B cell (primary cell): Measurements from ENCODE around the gene DMC1. TPM values are rescaled to one million over a fixed set of nuclear protein-coding genes. Genes with fewer than 3 reads are reported as not detected.
"Not testable (repeated sequence)": the region's sequence is repeated elsewhere in the genome, so short reads cannot be mapped to it uniquely, and the experiment has no call there.

ENCODE experiments used
- ATAC-seq: fragments of 200-7000 bp; cut with Tn5 transposase; one replicate; pipeline ENCODE4 v1.10.0; 2021; ENCODE audit warnings: low read depth, mild to moderate bottlenecking, moderate number of reproducible peaks, moderate library complexity
- CTCF ChIA-PET: fragments of 350-600 bp; sonication (Branson Sonifier 250); formaldehyde crosslinking; loops from one replicate; lab custom pipeline; 2021; ENCODE audit warnings: antibody characterized with exemption, inconsistent platforms; lab: Charles Lee
- POLR2A ChIA-PET: fragments of 350-600 bp; sonication (Branson Sonifier 250); formaldehyde crosslinking; loops from one replicate; lab custom pipeline; 2021; ENCODE audit warnings: antibody characterized with exemption; lab: Charles Lee
- DNase-seq: peaks from one replicate; pipeline ENCODE4 v3.0.0; 2013
- H2AFZ ChIP-seq: 2 replicates; pipeline ENCODE4 v1.6.1; 2012; ENCODE audit warnings: mild to moderate bottlenecking, low read depth, low read length; ENCODE audit not compliant: insufficient read depth, poor library complexity, severe bottlenecking
- H3K27ac ChIP-seq, 2 donors: 1 replicate in 1 of 2; 2 replicates in 1 of 2; pipeline ENCODE4 v1.5.1; 2012 to 2013; ENCODE audit warnings: low read length in 2 of 2, mild to moderate bottlenecking in 2 of 2, moderate library complexity in 1 of 2
- H3K27me3 ChIP-seq, 4 experiments: fragments of 200-600 bp in 1 of 4; sonication (generic) in 1 of 4; replicated peaks in 1 of 4; 1 replicate in 2 of 4; 2 replicates in 2 of 4; pipeline versions ENCODE4 v1.6.1 to v1.7.0; 2013 to 2016; ENCODE audit warnings: low read length in 3 of 4, mild to moderate bottlenecking in 2 of 4, mixed read lengths in 1 of 4, moderate library complexity in 1 of 4; ENCODE audit not compliant: insufficient read depth in 4 of 4, control insufficient read depth in 3 of 4; ENCODE audit errors: control extremely low read depth in 1 of 4
- H3K36me3 ChIP-seq, 2 experiments: replicated peaks in 1 of 2; 1 replicate in 1 of 2; 2 replicates in 1 of 2; pipeline versions ENCODE4 v1.6.1 to v1.7.1; 2013; ENCODE audit warnings: low read length in 1 of 2; ENCODE audit not compliant: insufficient read depth in 2 of 2, control insufficient read depth in 1 of 2; ENCODE audit errors: control extremely low read depth in 1 of 2, extremely low read depth in 1 of 2
- H3K4me1 ChIP-seq, 2 donors: fragments of 200-600 bp in 1 of 2; sonication (generic) in 1 of 2; 1 replicate in 1 of 2; 2 replicates in 1 of 2; pipeline versions ENCODE4 v1.5.1 to v1.6.1; 2013 to 2017; ENCODE audit warnings: low read length in 2 of 2; ENCODE audit not compliant: control insufficient read depth in 2 of 2, insufficient read depth in 2 of 2
- H3K4me2 ChIP-seq: replicated peaks from 2 replicates; pipeline ENCODE3; 2012; ENCODE audit warnings: mild to moderate bottlenecking, low read depth, low read length; ENCODE audit not compliant: poor library complexity, severe bottlenecking
- H3K4me3 ChIP-seq, 5 experiments: fragments of 200-600 bp in 1 of 5; sonication (generic) in 1 of 5; 1 replicate in 3 of 5; 2 replicates in 2 of 5; pipeline versions ENCODE4 v1.5.1 to v1.7.0; 2011 to 2016; ENCODE audit warnings: low read length in 4 of 5, mild to moderate bottlenecking in 4 of 5, low read depth in 2 of 5, control low read depth in 1 of 5, moderate library complexity in 1 of 5; ENCODE audit not compliant: insufficient read depth in 1 of 5; ENCODE audit errors: control extremely low read depth in 1 of 5, extremely low read depth in 1 of 5
- H3K79me2 ChIP-seq: fragments of 200-600 bp; sonication (generic); one replicate; pipeline ENCODE4 v1.6.0; 2016; ENCODE audit warnings: low read length; ENCODE audit not compliant: control insufficient read depth, insufficient read depth
- H3K9ac ChIP-seq: fragments of 200-600 bp; sonication (generic); 2 replicates; pipeline ENCODE4 v1.6.1; 2017; ENCODE audit warnings: mild to moderate bottlenecking, low read length, moderate library complexity
- H3K9me3 ChIP-seq, 3 donors: one replicate each; pipeline versions ENCODE4 v1.6.1 to v1.7.1; 2013; ENCODE audit warnings: low read length in 2 of 3; ENCODE audit not compliant: control insufficient read depth in 2 of 3, insufficient read depth in 1 of 3; ENCODE audit errors: control extremely low read depth in 1 of 3
- H4K20me1 ChIP-seq: 2 replicates; pipeline ENCODE4 v1.6.0; 2012; ENCODE audit warnings: mild to moderate bottlenecking, low read length; ENCODE audit not compliant: insufficient read depth, control insufficient read depth, poor library complexity, severe bottlenecking
- H3K27ac Mint-ChIP-seq: one replicate; pipeline ENCODE4 v1.8.0; 2021; ENCODE audit warnings: mixed read lengths
- H3K27me3 Mint-ChIP-seq: one replicate; pipeline ENCODE4 v1.8.0; 2021; ENCODE audit warnings: mixed read lengths
- H3K4me1 Mint-ChIP-seq: one replicate; pipeline ENCODE4 v1.8.0; 2021; ENCODE audit warnings: mixed read lengths
- H3K4me3 Mint-ChIP-seq: one replicate; pipeline ENCODE4 v1.8.0; 2021; ENCODE audit warnings: mixed read lengths
- H3K9me3 Mint-ChIP-seq: one replicate; pipeline ENCODE4 v1.8.0; 2022; ENCODE audit warnings: mixed read lengths; ENCODE audit not compliant: insufficient read depth
- EZH2 ChIP-seq: IDR thresholded peaks from 2 replicates; pipeline ENCODE4 v1.6.1; 2012; ENCODE audit warnings: borderline replicate concordance, low read depth, mild to moderate bottlenecking, moderate library complexity, low read length; ENCODE audit not compliant: insufficient read depth, poor library complexity, severe bottlenecking
- WGBS: methylation state at CpG from one replicate; pipeline ENCODE4 v1.1.5; 2013; ENCODE audit warnings: missing lambda C conversion rate; ENCODE audit not compliant: insufficient coverage; 5-methylcytosine and 5-hydroxymethylcytosine counted together
- intact Hi-C: fragments of 100-400 bp; cut with micrococcal nuclease; formaldehyde crosslinking; loops from one replicate; pipeline ENCODE4 v1.10.0; 2022
- polyA plus RNA-seq: library from polyadenylated mRNA; depleted of rRNA; stranded (reverse); fragments of >200 nt; gene quantifications from 2 replicates; pipeline ENCODE4 v1.2.3, GENCODE V29; 2012
- total RNA-seq, 2 donors: library from RNA; stranded (reverse); fragments of 120-200 nt in 1 of 2; gene quantifications; 1 replicate in 1 of 2; 2 replicates in 1 of 2; pipeline versions ENCODE4 v1.2.3 to v1.2.4, GENCODE V29; 2013 to 2022
- TF ChIP-seq, protein P1 (sequence below): fragments of 200-600 bp; IDR thresholded peaks from one replicate; pipeline ENCODE4 v1.8.0; 2022; ENCODE audit warnings: antibody characterized with exemption, mild to moderate bottlenecking

DMC1 gene
- total and polyA plus RNA-seq, 2 donors (not counting 1 experiment from before 2014, with no cell fraction given), result 0.64 TPM; not detected in 1

DNA sequence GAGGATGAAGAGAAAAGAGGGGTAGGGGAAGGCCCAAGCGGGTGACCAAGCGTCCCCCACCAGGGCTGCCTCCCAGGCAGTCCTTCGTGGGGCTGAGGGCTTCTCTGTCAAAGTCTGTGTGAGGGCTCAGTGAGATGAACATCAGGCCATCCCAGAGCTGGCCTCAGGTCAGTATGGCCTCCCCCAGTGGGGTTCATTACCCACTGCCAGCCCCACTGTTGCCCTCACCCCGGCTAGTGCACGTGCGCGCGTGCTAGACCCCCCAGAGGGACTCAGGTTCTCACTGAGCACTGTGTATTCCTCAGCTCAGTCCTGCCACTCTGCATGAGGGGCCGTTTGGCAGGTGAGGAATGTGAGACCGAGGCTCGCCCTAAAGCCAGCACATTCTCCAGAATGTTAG lies 98.7 kb downstream of the DMC1 start:
- Histone ChIP-seq H2AFZ (no peak overlapping the region), H3K36me3 (no peaks in the 10 kb centered on the region), H3K27ac (no peak overlapping the region), H3K4me2 (no peak overlapping the region), H3K4me3 (no peak overlapping the region), H3K79me2 (no peaks in the 10 kb centered on the region), H3K9ac (no peak overlapping the region), H3K4me1 (peaks cover 10 to 12% of the 10 kb centered on the region in 2 donors), H3K9me3 (peaks cover 0 to 11% (median 0%) of the 10 kb centered on the region in 3 donors), H3K27me3 (peaks cover 0 to 28% (median 15%) of the 10 kb centered on the region in 4 experiments), H4K20me1 (no peaks in the 10 kb centered on the region)
- Mint-ChIP-seq H3K27ac (no peak overlapping the region), H3K27me3 (peaks cover 22% of the 10 kb centered on the region), H3K4me1 (peaks cover 12% of the 10 kb centered on the region), H3K4me3 (no peak overlapping the region), H3K9me3 (no peaks in the 10 kb centered on the region)
- DNase-seq (no peak), ATAC-seq (no peak)
- CTCF ChIA-PET, result no interaction called here
- POLR2A ChIA-PET, result no interaction called here
- intact Hi-C loops, result no loop called here
- 89% methylated on average over 8 of the region's 11 CpGs for WGBS
- TF ChIP-seq, protein P1, sequence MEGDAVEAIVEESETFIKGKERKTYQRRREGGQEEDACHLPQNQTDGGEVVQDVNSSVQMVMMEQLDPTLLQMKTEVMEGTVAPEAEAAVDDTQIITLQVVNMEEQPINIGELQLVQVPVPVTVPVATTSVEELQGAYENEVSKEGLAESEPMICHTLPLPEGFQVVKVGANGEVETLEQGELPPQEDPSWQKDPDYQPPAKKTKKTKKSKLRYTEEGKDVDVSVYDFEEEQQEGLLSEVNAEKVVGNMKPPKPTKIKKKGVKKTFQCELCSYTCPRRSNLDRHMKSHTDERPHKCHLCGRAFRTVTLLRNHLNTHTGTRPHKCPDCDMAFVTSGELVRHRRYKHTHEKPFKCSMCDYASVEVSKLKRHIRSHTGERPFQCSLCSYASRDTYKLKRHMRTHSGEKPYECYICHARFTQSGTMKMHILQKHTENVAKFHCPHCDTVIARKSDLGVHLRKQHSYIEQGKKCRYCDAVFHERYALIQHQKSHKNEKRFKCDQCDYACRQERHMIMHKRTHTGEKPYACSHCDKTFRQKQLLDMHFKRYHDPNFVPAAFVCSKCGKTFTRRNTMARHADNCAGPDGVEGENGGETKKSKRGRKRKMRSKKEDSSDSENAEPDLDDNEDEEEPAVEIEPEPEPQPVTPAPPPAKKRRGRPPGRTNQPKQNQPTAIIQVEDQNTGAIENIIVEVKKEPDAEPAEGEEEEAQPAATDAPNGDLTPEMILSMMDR, result no peak
- no peak for TF ChIP-seq EZH2

DNA sequence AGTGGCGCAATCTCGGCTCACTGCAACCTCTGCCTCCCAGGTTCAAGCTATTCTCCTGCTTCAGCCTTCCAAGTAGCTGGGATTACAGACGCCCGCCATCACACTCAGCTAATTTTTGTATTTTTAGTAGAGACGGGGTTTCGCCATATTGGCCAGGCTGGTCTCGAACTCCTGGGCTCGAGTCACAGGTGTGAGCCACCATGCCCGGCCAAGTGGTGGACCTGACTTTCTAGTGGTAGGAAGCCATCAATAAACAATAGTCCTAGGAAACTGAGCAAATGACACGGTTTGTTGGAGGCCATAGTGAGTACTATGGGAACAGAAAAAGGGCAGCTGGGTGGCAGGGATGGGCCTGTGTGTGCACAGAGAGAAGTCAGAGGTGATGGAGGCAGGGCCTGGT lies 99.8 kb downstream of the DMC1 start:
- H3K4me3 ChIP-seq, H3K27ac ChIP-seq, H4K20me1 ChIP-seq, H3K4me3 Mint-ChIP-seq, H3K4me2 ChIP-seq, H2AFZ ChIP-seq, H3K9me3 Mint-ChIP-seq, H3K27ac Mint-ChIP-seq, intact Hi-C loops, H3K36me3 ChIP-seq, H3K9ac ChIP-seq, CTCF ChIA-PET, ATAC-seq, H3K79me2 ChIP-seq, DNase-seq: not testable (repeated sequence)
- Histone ChIP-seq H3K4me1 (peaks cover 10 to 15% of the 10 kb centered on the region in 2 donors), H3K9me3 (peaks cover 0 to 11% (median 0%) of the 10 kb centered on the region in 3 donors), H3K27me3 (peaks cover 0 to 37% (median 19%) of the 10 kb centered on the region in 4 experiments)
- H3K4me1 Mint-ChIP-seq, result peaks cover 12% of the 10 kb centered on the region
- H3K27me3 Mint-ChIP-seq, result peaks cover 30% of the 10 kb centered on the region
- POLR2A ChIA-PET, result interaction anchor here (0.6 kb wide), 1 partner anchor 31 kb away, joined by 3 read pairs; no protein-coding TSS in a partner anchor
- 94% methylated on average over 6 of the region's 10 CpGs for WGBS
